ENCODE results near the gene SYT12. TPM values are rescaled to one million over a fixed set of nuclear protein-coding genes. Genes with fewer than 3 reads are reported as not detected.

The SYT12 gene
- total RNA-seq, 1 experiment from 2014 or later = 4.3 TPM

DNA sequence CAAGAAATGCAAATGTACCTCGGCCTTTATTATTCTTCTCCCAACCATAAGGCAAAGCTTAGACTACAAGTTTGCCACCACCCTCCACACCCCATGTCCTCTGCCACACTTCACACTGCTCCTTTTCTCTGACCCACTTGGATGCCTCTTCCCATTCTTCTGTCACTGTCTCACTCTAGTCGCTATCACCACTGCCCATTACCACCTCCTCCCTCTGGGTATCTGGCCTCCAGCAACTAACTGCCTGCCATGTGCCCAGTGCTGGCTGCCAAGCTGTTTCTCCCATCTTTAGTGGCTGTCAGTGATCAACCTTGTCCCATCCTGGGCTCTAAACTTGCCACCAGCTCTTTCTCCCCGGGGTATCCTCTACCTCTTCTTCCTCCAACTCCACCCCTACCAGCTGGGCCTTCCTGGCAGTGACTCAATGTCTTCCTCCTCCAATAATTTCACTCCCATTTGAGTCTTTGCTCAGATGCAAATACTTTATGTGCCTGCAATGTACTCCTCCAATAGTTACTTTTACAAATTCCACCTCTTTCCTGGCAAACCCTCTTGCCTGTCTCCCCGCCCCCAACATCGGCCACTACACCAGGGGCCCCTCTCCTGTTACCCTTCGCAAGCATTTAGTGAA, 76.0 kb downstream of the SYT12 start:
- H3K4me2 ChIP-seq (ENCODE audit: low read length) = no peak overlapping the region
- BruUV-seq (replicated peaks) = no TSS peak
- H2AFZ ChIP-seq (ENCODE audit: low read depth, low read length, poor library complexity, severe bottlenecking) = no peak overlapping the region
- no peaks in the 10 kb centered on the region for H3K9me3 ChIP-seq (ENCODE audit: control insufficient read depth in 1 of 2, insufficient read depth in 1 of 2, low read depth in 1 of 2, low read length in 2 of 2)
- intact Hi-C loops (cut with micrococcal nuclease) = no loop called here
- H3K9me2 ChIP-seq (ENCODE audit: insufficient read depth) = no peaks in the 10 kb centered on the region
- no peaks in the 10 kb centered on the region for H3K36me3 ChIP-seq (ENCODE audit: control insufficient read depth in 1 of 2, insufficient read depth in 2 of 2, low read length in 2 of 2)
- no peak overlapping the region for H3K4me3 ChIP-seq (replicated peaks in 1 of 2; ENCODE audit: low read depth in 1 of 2, low read length in 2 of 2)
- no peaks in the 10 kb centered on the region for H4K20me1 ChIP-seq (ENCODE audit: insufficient read depth)
- ChIA-PET RAD21 (ENCODE audit: low non-redundant PET in 1 of 2, low total read pairs in 2 of 2, uncharacterized antibody in 2 of 2, unreplicated experiment in 2 of 2) (no interaction called here), POLR2A (no interaction called here), CTCF (no interaction called here)
- no peak for ATAC-seq
- H3K27me3 ChIP-seq (ENCODE audit: insufficient read depth, low read length) = no peaks in the 10 kb centered on the region
- H3K9ac ChIP-seq (ENCODE audit: low read length) = no peak overlapping the region
- peaks cover 5% of the 10 kb centered on the region in 2 experiments; a peak in 2 of 4 replicates for H3K4me1 ChIP-seq (ENCODE audit: control insufficient read depth in 1 of 2, insufficient read depth in 2 of 2, low read length in 2 of 2)
- DNase-seq (ENCODE audit: low read depth, low spot score) = no peak
- H3K79me2 ChIP-seq (ENCODE audit: insufficient read depth, low read length) = no peaks in the 10 kb centered on the region
- H3K27ac ChIP-seq (ENCODE audit: low read depth, low read length) = no peak overlapping the region
- TF ChIP-seq EGR1 (IDR thresholded peaks at IDR 0.05; ENCODE audit: low read depth) = no peak
- no peak for TF ChIP-seq ZFX (IDR thresholded peaks at IDR 0.05)
- TF ChIP-seq SRF (IDR thresholded peaks at IDR 0.05; ENCODE audit: low read depth) = no peak
- TF ChIP-seq CEBPB (IDR thresholded peaks at IDR 0.05; ENCODE audit: low read depth) = no peak
- TF ChIP-seq, protein P1, sequence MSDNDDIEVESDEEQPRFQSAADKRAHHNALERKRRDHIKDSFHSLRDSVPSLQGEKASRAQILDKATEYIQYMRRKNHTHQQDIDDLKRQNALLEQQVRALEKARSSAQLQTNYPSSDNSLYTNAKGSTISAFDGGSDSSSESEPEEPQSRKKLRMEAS (IDR thresholded peaks at IDR 0.05) = no peak
- no peak for TF ChIP-seq CBX3 (IDR thresholded peaks at IDR 0.05; ENCODE audit: low read depth)
- TF ChIP-seq, protein P2, sequence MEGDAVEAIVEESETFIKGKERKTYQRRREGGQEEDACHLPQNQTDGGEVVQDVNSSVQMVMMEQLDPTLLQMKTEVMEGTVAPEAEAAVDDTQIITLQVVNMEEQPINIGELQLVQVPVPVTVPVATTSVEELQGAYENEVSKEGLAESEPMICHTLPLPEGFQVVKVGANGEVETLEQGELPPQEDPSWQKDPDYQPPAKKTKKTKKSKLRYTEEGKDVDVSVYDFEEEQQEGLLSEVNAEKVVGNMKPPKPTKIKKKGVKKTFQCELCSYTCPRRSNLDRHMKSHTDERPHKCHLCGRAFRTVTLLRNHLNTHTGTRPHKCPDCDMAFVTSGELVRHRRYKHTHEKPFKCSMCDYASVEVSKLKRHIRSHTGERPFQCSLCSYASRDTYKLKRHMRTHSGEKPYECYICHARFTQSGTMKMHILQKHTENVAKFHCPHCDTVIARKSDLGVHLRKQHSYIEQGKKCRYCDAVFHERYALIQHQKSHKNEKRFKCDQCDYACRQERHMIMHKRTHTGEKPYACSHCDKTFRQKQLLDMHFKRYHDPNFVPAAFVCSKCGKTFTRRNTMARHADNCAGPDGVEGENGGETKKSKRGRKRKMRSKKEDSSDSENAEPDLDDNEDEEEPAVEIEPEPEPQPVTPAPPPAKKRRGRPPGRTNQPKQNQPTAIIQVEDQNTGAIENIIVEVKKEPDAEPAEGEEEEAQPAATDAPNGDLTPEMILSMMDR (IDR thresholded peaks at IDR 0.05 in 2 of 3, conservative IDR thresholded peaks at IDR 0.05 in 1 of 3; ENCODE audit: borderline replicate concordance in 1 of 3, insufficient read depth in 1 of 3, low read depth in 2 of 3, low read length in 2 of 3) = no peak
- no peak for TF ChIP-seq FOSL1 (IDR thresholded peaks at IDR 0.05; ENCODE audit: low read depth)
- no peak for TF ChIP-seq YY1 (IDR thresholded peaks at IDR 0.05; ENCODE audit: extremely low read depth, insufficient replicate concordance, low read depth, low read length)
- TF ChIP-seq POLR2A (IDR thresholded peaks at IDR 0.05; ENCODE audit: borderline replicate concordance, extremely low read depth, insufficient read depth, insufficient read length) = no peak
- TF ChIP-seq EZH2 (IDR thresholded peaks at IDR 0.05) = no peak
- no peak for TF ChIP-seq JUND (IDR thresholded peaks at IDR 0.05)
- TF ChIP-seq TCF7L2 (IDR thresholded peaks at IDR 0.05; ENCODE audit: borderline replicate concordance, extremely low read depth, insufficient read depth, insufficient read length) = no peak
